Measurements from ENCODE around the gene MAPKAP1. TPM values are rescaled to one million over a fixed set of nuclear protein-coding genes. Genes with fewer than 3 reads are reported as not detected.

MAPKAP1 gene
- total RNA-seq, 1 donor from 2014 or later, result 49.6 TPM

GRCh38 chr9:125587819-125588460 lies 119.1 kb downstream of the MAPKAP1 start:
- no peak for DNase-seq (ENCODE audit: low spot score in 2 of 2)
- Histone ChIP-seq H3K9me3 (no peaks in the 10 kb centered on the region), H3K36me3 (no peaks in the 10 kb centered on the region), H3K27ac (no peak overlapping the region), H3K4me1 (no peaks in the 10 kb centered on the region), H3K4me3 (no peak overlapping the region), H3K27me3 (no peaks in the 10 kb centered on the region)
- TF ChIP-seq, protein P1, sequence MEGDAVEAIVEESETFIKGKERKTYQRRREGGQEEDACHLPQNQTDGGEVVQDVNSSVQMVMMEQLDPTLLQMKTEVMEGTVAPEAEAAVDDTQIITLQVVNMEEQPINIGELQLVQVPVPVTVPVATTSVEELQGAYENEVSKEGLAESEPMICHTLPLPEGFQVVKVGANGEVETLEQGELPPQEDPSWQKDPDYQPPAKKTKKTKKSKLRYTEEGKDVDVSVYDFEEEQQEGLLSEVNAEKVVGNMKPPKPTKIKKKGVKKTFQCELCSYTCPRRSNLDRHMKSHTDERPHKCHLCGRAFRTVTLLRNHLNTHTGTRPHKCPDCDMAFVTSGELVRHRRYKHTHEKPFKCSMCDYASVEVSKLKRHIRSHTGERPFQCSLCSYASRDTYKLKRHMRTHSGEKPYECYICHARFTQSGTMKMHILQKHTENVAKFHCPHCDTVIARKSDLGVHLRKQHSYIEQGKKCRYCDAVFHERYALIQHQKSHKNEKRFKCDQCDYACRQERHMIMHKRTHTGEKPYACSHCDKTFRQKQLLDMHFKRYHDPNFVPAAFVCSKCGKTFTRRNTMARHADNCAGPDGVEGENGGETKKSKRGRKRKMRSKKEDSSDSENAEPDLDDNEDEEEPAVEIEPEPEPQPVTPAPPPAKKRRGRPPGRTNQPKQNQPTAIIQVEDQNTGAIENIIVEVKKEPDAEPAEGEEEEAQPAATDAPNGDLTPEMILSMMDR (IDR thresholded peaks at IDR 0.05), result no peak
- intact Hi-C loops (cut with DNase I), result no loop called here

- Histone ChIP-seq H3K36me3 (no peaks in the 10 kb centered on the region), H3K4me3 (no peak overlapping the region), H3K27me3 (no peaks in the 10 kb centered on the region), H3K27ac (no peak overlapping the region), H3K9me3 (no peaks in the 10 kb centered on the region), H3K4me1 (no peaks in the 10 kb centered on the region)
- TF ChIP-seq, protein P1 (IDR thresholded peaks at IDR 0.05), result no peak
- intact Hi-C loops (cut with DNase I), result no loop called here
- no peak for DNase-seq (ENCODE audit: low spot score in 2 of 2)
Measured at GRCh38 chr9:125586172-125586511, 120.9 kb downstream of the MAPKAP1 start.

DNA sequence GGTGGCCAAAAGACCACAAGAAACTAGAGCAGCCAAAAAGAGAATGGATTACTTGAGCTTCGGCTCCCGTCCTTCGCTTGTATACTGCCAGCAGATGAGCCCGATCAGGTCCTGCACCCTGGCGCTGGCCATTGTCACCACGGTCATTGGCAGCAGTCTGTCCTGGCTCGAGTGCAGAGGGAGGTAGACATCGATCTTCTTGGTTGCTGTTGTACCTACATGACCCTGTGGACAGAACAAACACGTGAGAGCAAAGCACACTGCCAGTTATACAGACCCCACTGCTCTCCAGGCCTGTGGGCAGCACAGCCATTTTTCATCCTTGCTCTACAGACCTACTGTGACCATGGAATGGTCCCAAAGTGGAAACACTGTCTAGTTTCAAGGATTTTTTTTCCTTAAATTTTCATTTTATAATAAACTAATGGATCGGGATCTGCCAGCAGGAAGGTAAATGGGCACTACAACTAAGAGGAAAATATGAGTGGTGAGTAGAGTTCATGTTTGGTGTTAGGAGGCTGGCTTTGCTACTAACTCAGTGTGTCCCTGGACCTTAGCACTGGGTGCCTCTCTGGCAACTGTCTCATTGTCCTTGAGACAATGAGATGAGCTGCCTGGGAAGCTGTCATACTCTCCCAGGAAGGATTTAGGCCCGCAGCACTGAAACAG lies 121.4 kb downstream of the MAPKAP1 start:
- intact Hi-C loops (cut with DNase I), result no loop called here
- no peak for DNase-seq (ENCODE audit: low spot score in 2 of 2)
- TF ChIP-seq, protein P1 (IDR thresholded peaks at IDR 0.05), result no peak

GRCh38 chr9:125580701-125581286 lies 126.2 kb downstream of the MAPKAP1 start:
- H3K4me1 ChIP-seq, result peaks cover 0 to 6% of the 10 kb centered on the region in 2 donors
- DNase-seq (ENCODE audit: low spot score in 2 of 2), result no peak
- no peaks in the 10 kb centered on the region for H3K9me3 ChIP-seq
- H3K36me3 ChIP-seq, result peaks cover 0 to 3% of the 10 kb centered on the region in 2 donors
- H3K27ac ChIP-seq, result no peak overlapping the region
- H3K27me3 ChIP-seq, result no peaks in the 10 kb centered on the region
- TF ChIP-seq, protein P1 (IDR thresholded peaks at IDR 0.05), result no peak
- H3K4me3 ChIP-seq, result no peak overlapping the region
- intact Hi-C loops (cut with DNase I), result no loop called here

More for the DNA sequence above, 121.4 kb downstream of the MAPKAP1 start:
- no peaks in the 10 kb centered on the region for H3K4me1 ChIP-seq
- H3K9me3 ChIP-seq, result no peaks in the 10 kb centered on the region
- H3K27ac ChIP-seq, result no peak overlapping the region
- peaks cover 0 to 2% of the 10 kb centered on the region in 2 donors for H3K36me3 ChIP-seq
- H3K4me3 ChIP-seq, result no peak overlapping the region
- no peaks in the 10 kb centered on the region for H3K27me3 ChIP-seq

- intact Hi-C loops (cut with DNase I), result no loop called here
Measured at GRCh38 chr9:125579030-125579932, 127.7 kb downstream of the MAPKAP1 start.

More at GRCh38 chr9:125579030-125579932, 127.7 kb downstream of the MAPKAP1 start:
- Histone ChIP-seq H3K36me3 (peaks cover 0 to 3% of the 10 kb centered on the region in 2 donors), H3K4me1 (peaks cover 0 to 6% of the 10 kb centered on the region in 2 donors), H3K4me3 (no peak overlapping the region), H3K27me3 (no peaks in the 10 kb centered on the region), H3K9me3 (no peaks in the 10 kb centered on the region), H3K27ac (no peak overlapping the region)
- DNase-seq (ENCODE audit: low spot score in 2 of 2), result no peak
- TF ChIP-seq, protein P1 (IDR thresholded peaks at IDR 0.05), result no peak

Data from ascending aorta (tissue), 2 donors.